GM23338 (cell line): ENCODE data around the gene LRRIQ4. TPM values are rescaled to one million over a fixed set of nuclear protein-coding genes. Genes with fewer than 3 reads are reported as not detected.

Source experiments
- ATAC-seq: fragments of 200-7000 bp; cut with Tn5 transposase; 3 replicates; pipeline ENCODE4 v1.9.1; 2020
- DNase-seq: peaks from one replicate; pipeline ENCODE4 v3.0.0-alpha.2; 2015; ENCODE audit warnings: low spot score
- H2AFZ ChIP-seq: fragments of 200-600 bp; sonication (generic); 2 replicates; pipeline ENCODE4 v1.8.0; 2016; ENCODE audit warnings: antibody characterized with exemption, mild to moderate bottlenecking, moderate library complexity
- H3F3A ChIP-seq: fragments of 200-600 bp; sonication (generic); replicated peaks from 2 replicates; pipeline ENCODE4 v1.8.0; 2017; ENCODE audit warnings: antibody characterized with exemption, mixed run types, low read depth
- H3K27ac ChIP-seq: fragments of 200-600 bp; sonication (generic); 2 replicates; pipeline ENCODE4 v1.6.1; 2016; ENCODE audit warnings: low read depth
- H3K27me3 ChIP-seq: fragments of 200-600 bp; sonication (generic); 2 replicates; pipeline ENCODE4 v1.8.0; 2016; ENCODE audit warnings: mild to moderate bottlenecking, mixed run types, moderate library complexity; ENCODE audit not compliant: insufficient read depth
- H3K36me3 ChIP-seq: fragments of 200-600 bp; sonication (generic); 2 replicates; pipeline ENCODE4 v1.8.0; 2016; ENCODE audit warnings: mild to moderate bottlenecking; ENCODE audit not compliant: insufficient read depth
- H3K4me1 ChIP-seq: fragments of 200-600 bp; sonication (generic); 2 replicates; pipeline ENCODE4 v1.8.0; 2016; ENCODE audit warnings: mild to moderate bottlenecking, moderate library complexity; ENCODE audit not compliant: insufficient read depth
- H3K4me2 ChIP-seq: fragments of 200-600 bp; sonication (generic); 2 replicates; pipeline ENCODE4 v1.7.1; 2017; ENCODE audit warnings: mixed run types
- H3K4me3 ChIP-seq: fragments of 200-600 bp; sonication (generic); 2 replicates; pipeline ENCODE4 v1.6.1; 2016; ENCODE audit warnings: mixed run types
- H3K79me2 ChIP-seq: fragments of 200-600 bp; sonication (generic); replicated peaks from 2 replicates; pipeline ENCODE4 v1.8.0; 2017; ENCODE audit warnings: mild to moderate bottlenecking; ENCODE audit not compliant: insufficient read depth
- H3K9me2 ChIP-seq: fragments of 200-600 bp; sonication (generic); 2 replicates; pipeline ENCODE4 v1.8.0; 2017; ENCODE audit not compliant: insufficient read depth
- H4K20me1 ChIP-seq: fragments of 200-600 bp; sonication (generic); replicated peaks from 2 replicates; pipeline ENCODE4 v1.8.0; 2017; ENCODE audit warnings: mild to moderate bottlenecking; ENCODE audit not compliant: insufficient read depth
- H3K27ac Mint-ChIP-seq: 2 replicates; pipeline ENCODE4 v1.8.0; 2020; ENCODE audit warnings: inconsistent platforms, mild to moderate bottlenecking, moderate library complexity, mixed read lengths
- H3K27me3 Mint-ChIP-seq: 3 replicates; pipeline ENCODE4 v1.8.0; 2022; ENCODE audit warnings: low read depth, mild to moderate bottlenecking, moderate library complexity, mixed read lengths, inconsistent platforms; ENCODE audit not compliant: insufficient read depth, poor library complexity
- H3K36me3 Mint-ChIP-seq: 3 replicates; pipeline ENCODE4 v1.8.0; 2021; ENCODE audit warnings: low read depth, mild to moderate bottlenecking, inconsistent platforms, moderate library complexity, mixed read lengths
- H3K4me1 Mint-ChIP-seq: 3 replicates; pipeline ENCODE4 v1.8.0; 2020; ENCODE audit warnings: mild to moderate bottlenecking, inconsistent platforms, mixed read lengths
- H3K4me3 Mint-ChIP-seq: 3 replicates; pipeline ENCODE4 v1.8.0; 2021; ENCODE audit warnings: moderate library complexity, mild to moderate bottlenecking, inconsistent platforms, mixed read lengths
- H3K9me3 Mint-ChIP-seq: 3 replicates; pipeline ENCODE4 v1.8.0; 2020; ENCODE audit warnings: moderate library complexity, mild to moderate bottlenecking, inconsistent platforms, mixed read lengths
- NANOG ChIP-seq: IDR thresholded peaks from 2 replicates; pipeline ENCODE4 v1.6.1; 2016; ENCODE audit warnings: antibody characterized with exemption, borderline replicate concordance
- POLR2AphosphoS5 ChIP-seq: IDR thresholded peaks from 2 replicates; pipeline ENCODE4 v1.6.1; 2016; ENCODE audit warnings: antibody characterized with exemption, low read depth
- STAT1 ChIP-seq: IDR thresholded peaks from one replicate; pipeline ENCODE4 v1.6.1; 2016; ENCODE audit warnings: antibody characterized with exemption; ENCODE audit not compliant: unreplicated experiment
- ZNF331 ChIP-seq: fragments of 250-450 bp; sonication (Bioruptor Pico); IDR thresholded peaks from 2 replicates; pipeline ENCODE4 v1.5.0; 2020; ENCODE audit warnings: low read depth, mild to moderate bottlenecking, moderate library complexity
- polyA plus RNA-seq: library from polyadenylated mRNA; unstranded; fragments of >200 nt; fragmentation: Nextera tagmentation; extraction: Ambion mirVana; gene quantifications from 2 replicates; pipeline ENCODE4 v1.2.1, GENCODE V29; 2016
- total RNA-seq: library from RNA; depleted of rRNA; stranded (reverse); fragments of >200 nt; shearing (Covaris generic); gene quantifications from 2 replicates; pipeline ENCODE4 v1.2.3, GENCODE V29; 2014
- TF ChIP-seq, protein P1 (sequence below): IDR thresholded peaks from 2 replicates; pipeline ENCODE4 v1.6.1; 2016; ENCODE audit warnings: antibody characterized with exemption
- TF ChIP-seq, protein P2 (sequence below), 2 experiments: fragments of 200-600 bp in 1 of 2; sonication (generic) in 1 of 2; conservative IDR thresholded peaks; 2 replicates each; pipeline versions ENCODE4 v1.5.1 to v1.6.1; 2016 to 2017; ENCODE audit warnings: antibody characterized with exemption in 2 of 2, low read depth in 2 of 2, mild to moderate bottlenecking in 2 of 2, moderate library complexity in 1 of 2
- TF ChIP-seq, protein P3 (sequence below): IDR thresholded peaks from one replicate; pipeline ENCODE4 v1.6.1; 2018; ENCODE audit warnings: antibody characterized with exemption; ENCODE audit not compliant: unreplicated experiment

Gene LRRIQ4
- total and polyA plus RNA-seq, 2 experiments from 2014 or later = 0.29 TPM; not detected in 1

DNA sequence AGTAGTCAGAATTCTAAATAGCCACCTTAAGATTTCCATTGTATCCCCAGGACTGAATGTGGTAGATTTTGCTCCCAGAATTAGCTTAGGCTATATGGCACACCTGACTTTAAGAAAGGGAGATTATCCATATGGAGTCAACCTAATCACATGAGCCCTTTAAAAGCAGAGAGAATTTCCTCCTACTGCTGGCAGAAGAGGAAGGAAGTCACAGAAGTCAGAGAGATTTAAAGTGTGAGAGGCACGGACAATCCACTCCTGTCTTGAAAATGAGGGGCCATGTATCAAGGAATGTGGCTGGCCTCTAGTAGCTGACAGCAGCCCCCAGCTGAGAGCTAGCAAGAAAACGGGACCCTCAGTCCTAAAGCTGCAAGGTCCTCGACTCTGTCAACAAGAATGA is 30.3 kb downstream of the LRRIQ4 start:
- no peak overlapping the region for H3K4me3 Mint-ChIP-seq
- H3K4me2 ChIP-seq = no peak overlapping the region
- no peak for ATAC-seq

More for the DNA sequence above, 30.3 kb downstream of the LRRIQ4 start:
- H4K20me1 ChIP-seq = no peaks in the 10 kb centered on the region
- no peak overlapping the region for H3K27ac Mint-ChIP-seq
- no peaks in the 10 kb centered on the region for H3K36me3 Mint-ChIP-seq
- TF ChIP-seq, protein P1, sequence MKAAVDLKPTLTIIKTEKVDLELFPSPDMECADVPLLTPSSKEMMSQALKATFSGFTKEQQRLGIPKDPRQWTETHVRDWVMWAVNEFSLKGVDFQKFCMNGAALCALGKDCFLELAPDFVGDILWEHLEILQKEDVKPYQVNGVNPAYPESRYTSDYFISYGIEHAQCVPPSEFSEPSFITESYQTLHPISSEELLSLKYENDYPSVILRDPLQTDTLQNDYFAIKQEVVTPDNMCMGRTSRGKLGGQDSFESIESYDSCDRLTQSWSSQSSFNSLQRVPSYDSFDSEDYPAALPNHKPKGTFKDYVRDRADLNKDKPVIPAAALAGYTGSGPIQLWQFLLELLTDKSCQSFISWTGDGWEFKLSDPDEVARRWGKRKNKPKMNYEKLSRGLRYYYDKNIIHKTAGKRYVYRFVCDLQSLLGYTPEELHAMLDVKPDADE = no peak
- TF ChIP-seq STAT1 (no peak), POLR2AphosphoS5 (no peak), NANOG (no peak), ZNF331 (CRISPR knock-in tag) (no peak)
- TF ChIP-seq, protein P2, sequence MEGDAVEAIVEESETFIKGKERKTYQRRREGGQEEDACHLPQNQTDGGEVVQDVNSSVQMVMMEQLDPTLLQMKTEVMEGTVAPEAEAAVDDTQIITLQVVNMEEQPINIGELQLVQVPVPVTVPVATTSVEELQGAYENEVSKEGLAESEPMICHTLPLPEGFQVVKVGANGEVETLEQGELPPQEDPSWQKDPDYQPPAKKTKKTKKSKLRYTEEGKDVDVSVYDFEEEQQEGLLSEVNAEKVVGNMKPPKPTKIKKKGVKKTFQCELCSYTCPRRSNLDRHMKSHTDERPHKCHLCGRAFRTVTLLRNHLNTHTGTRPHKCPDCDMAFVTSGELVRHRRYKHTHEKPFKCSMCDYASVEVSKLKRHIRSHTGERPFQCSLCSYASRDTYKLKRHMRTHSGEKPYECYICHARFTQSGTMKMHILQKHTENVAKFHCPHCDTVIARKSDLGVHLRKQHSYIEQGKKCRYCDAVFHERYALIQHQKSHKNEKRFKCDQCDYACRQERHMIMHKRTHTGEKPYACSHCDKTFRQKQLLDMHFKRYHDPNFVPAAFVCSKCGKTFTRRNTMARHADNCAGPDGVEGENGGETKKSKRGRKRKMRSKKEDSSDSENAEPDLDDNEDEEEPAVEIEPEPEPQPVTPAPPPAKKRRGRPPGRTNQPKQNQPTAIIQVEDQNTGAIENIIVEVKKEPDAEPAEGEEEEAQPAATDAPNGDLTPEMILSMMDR (conservative IDR thresholded peaks at IDR 0.05; ENCODE audit: low read depth in 2 of 2) = no peak
- TF ChIP-seq, protein P3, sequence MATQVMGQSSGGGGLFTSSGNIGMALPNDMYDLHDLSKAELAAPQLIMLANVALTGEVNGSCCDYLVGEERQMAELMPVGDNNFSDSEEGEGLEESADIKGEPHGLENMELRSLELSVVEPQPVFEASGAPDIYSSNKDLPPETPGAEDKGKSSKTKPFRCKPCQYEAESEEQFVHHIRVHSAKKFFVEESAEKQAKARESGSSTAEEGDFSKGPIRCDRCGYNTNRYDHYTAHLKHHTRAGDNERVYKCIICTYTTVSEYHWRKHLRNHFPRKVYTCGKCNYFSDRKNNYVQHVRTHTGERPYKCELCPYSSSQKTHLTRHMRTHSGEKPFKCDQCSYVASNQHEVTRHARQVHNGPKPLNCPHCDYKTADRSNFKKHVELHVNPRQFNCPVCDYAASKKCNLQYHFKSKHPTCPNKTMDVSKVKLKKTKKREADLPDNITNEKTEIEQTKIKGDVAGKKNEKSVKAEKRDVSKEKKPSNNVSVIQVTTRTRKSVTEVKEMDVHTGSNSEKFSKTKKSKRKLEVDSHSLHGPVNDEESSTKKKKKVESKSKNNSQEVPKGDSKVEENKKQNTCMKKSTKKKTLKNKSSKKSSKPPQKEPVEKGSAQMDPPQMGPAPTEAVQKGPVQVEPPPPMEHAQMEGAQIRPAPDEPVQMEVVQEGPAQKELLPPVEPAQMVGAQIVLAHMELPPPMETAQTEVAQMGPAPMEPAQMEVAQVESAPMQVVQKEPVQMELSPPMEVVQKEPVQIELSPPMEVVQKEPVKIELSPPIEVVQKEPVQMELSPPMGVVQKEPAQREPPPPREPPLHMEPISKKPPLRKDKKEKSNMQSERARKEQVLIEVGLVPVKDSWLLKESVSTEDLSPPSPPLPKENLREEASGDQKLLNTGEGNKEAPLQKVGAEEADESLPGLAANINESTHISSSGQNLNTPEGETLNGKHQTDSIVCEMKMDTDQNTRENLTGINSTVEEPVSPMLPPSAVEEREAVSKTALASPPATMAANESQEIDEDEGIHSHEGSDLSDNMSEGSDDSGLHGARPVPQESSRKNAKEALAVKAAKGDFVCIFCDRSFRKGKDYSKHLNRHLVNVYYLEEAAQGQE = no peak
- H2AFZ ChIP-seq = no peak overlapping the region; the same call in 1 of the 2 replicates
- no peaks in the 10 kb centered on the region for H3K79me2 ChIP-seq
- H3K9me2 ChIP-seq = no peaks in the 10 kb centered on the region
- H3K4me1 Mint-ChIP-seq = peaks cover 2% of the 10 kb centered on the region; the same call in 1 of the 3 replicates
- H3K4me3 ChIP-seq = no peak overlapping the region
- H3F3A ChIP-seq = no peaks in the 10 kb centered on the region
- no peaks in the 10 kb centered on the region; the same call in 2 of the 3 replicates for H3K9me3 Mint-ChIP-seq
- H3K27me3 Mint-ChIP-seq = no peaks in the 10 kb centered on the region
- H3K27ac ChIP-seq = no peak overlapping the region
- no peak for DNase-seq
- H3K36me3 ChIP-seq = no peaks in the 10 kb centered on the region
- H3K4me1 ChIP-seq = peaks cover 7% of the 10 kb centered on the region; the same call in 1 of the 2 replicates
- no peaks in the 10 kb centered on the region for H3K27me3 ChIP-seq
